Suppressor macrophage (primary cell): ENCODE data around the gene TTC3.
A peak's percentile ranks its signal among the peaks of the same experiment; 100 is the strongest.
"Not testable (repeated sequence)": the region's sequence is repeated elsewhere in the genome, so short reads cannot be mapped to it uniquely, and the experiment has no call there.

ENCODE experiments used
- DNase-seq, 4 experiments: peaks; one replicate each; pipeline ENCODE4 v3.0.0-alpha.2; 2020 to 2022

Gene TTC3

GRCh38 chr21:37200641-37201480 is 127.8 kb downstream of the TTC3 start:
- DNase-seq, result no peak

GRCh38 chr21:37202221-37203110 is 129.4 kb downstream of the TTC3 start:
- DNase-seq, result no peak

GRCh38 chr21:37204580-37204979 is 131.5 kb downstream of the TTC3 start:
- no peak for DNase-seq

- peak in 2 of 4 experiments; percentile 7 to 21 for DNase-seq
Measured at GRCh38 chr21:37206496-37206895, 133.4 kb downstream of the TTC3 start.

GRCh38 chr21:37207441-37208009 is 134.5 kb downstream of the TTC3 start:
- peak in 3 of 4 experiments; percentile 12 to 34 (median 19) for DNase-seq

- peak; percentile 89 to 93 (median 92) for DNase-seq
Measured at GRCh38 chr21:37208056-37208721, 135.1 kb downstream of the TTC3 start.

GRCh38 chr21:37208741-37209225 is 135.7 kb downstream of the TTC3 start:
- no peak for DNase-seq

- DNase-seq, result peak; percentile 9 to 59 (median 43)
Measured at GRCh38 chr21:37210130-37210529, 137.1 kb downstream of the TTC3 start.

GRCh38 chr21:37210799-37211198 is 137.7 kb downstream of the TTC3 start:
- no peak for DNase-seq

- DNase-seq, result no peak
Measured at GRCh38 chr21:37214952-37215351, 141.9 kb downstream of the TTC3 start.

- peak in 1 of 4 experiments; percentile 11 for DNase-seq
Measured at GRCh38 chr21:37219761-37220432, 146.8 kb downstream of the TTC3 start.

- no peak for DNase-seq
Measured at GRCh38 chr21:37220433-37220980, 147.5 kb downstream of the TTC3 start.

GRCh38 chr21:37220981-37221664 is 148.1 kb downstream of the TTC3 start:
- peak; percentile 94 to 97 (median 96) for DNase-seq

- not testable (repeated sequence) for DNase-seq
Measured at GRCh38 chr21:37222248-37222647, 149.2 kb downstream of the TTC3 start.

GRCh38 chr21:37223804-37224345 is 150.8 kb downstream of the TTC3 start:
- DNase-seq, result no peak

- no peak for DNase-seq
Measured at GRCh38 chr21:37224861-37225839, 152.1 kb downstream of the TTC3 start.

GRCh38 chr21:37226041-37226920 is 153.2 kb downstream of the TTC3 start:
- DNase-seq, result no peak
